Measurements from ENCODE around the gene C20orf144.

- TF ChIP-seq CTCF (IDR thresholded peaks at IDR 0.05) (no peak), POLR2A (IDR thresholded peaks at IDR 0.05) (no peak), POLR2AphosphoS5 (IDR thresholded peaks at IDR 0.05) (no peak), EP300 (IDR thresholded peaks at IDR 0.05) (no peak)
These were observed 16.7 kb upstream of the C20orf144 start for GRCh38 chr20:33645396-33645795.
